Heart right ventricle (tissue), 16 donors: ENCODE measurements around the gene PCBD1. TPM values are rescaled to one million over a fixed set of nuclear protein-coding genes. Genes with fewer than 3 reads are reported as not detected.
A peak's percentile ranks its signal among the peaks of the same experiment; 100 is the strongest.
"Not testable (repeated sequence)": the region's sequence is repeated elsewhere in the genome, so short reads cannot be mapped to it uniquely, and the experiment has no call there.

ENCODE experiments used
- ATAC-seq, 8 donors: fragments of 200-7000 bp; cut with Tn5 transposase; one replicate each; pipeline ENCODE4 v1.9.1; 2020; ENCODE audit warnings: mild to moderate bottlenecking in 8 of 8, moderate library complexity in 8 of 8, moderate number of reproducible peaks in 1 of 8
- DNase-seq, 2 donors: peaks; one replicate each; pipeline ENCODE4 v3.0.0-alpha.2; 2020
- H3K27ac ChIP-seq, 10 donors: fragments of 200-600 bp; sonication (generic) in 2 of 10; one replicate each; pipeline versions ENCODE4 v1.5.0 to v1.8.0; 2020 to 2022; ENCODE audit warnings: mild to moderate bottlenecking in 3 of 10
- H3K27me3 ChIP-seq, 7 donors: fragments of 200-600 bp; one replicate each; pipeline ENCODE4 v1.8.0; 2021 to 2022; ENCODE audit warnings: mild to moderate bottlenecking in 2 of 7
- H3K36me3 ChIP-seq, 9 donors: fragments of 200-600 bp; sonication (generic) in 1 of 9; one replicate each; pipeline versions ENCODE4 v1.5.0 to v1.8.0; 2020 to 2022; ENCODE audit warnings: mild to moderate bottlenecking in 2 of 9
- H3K4me1 ChIP-seq, 9 donors: fragments of 200-600 bp; sonication (generic) in 1 of 9; one replicate each; pipeline versions ENCODE4 v1.5.0 to v1.8.0; 2020 to 2022; ENCODE audit warnings: mild to moderate bottlenecking in 4 of 9
- H3K4me3 ChIP-seq, 10 donors: fragments of 200-600 bp; sonication (generic) in 2 of 10; one replicate each; pipeline versions ENCODE4 v1.5.0 to v1.8.0; 2020 to 2022; ENCODE audit warnings: mild to moderate bottlenecking in 7 of 10, moderate library complexity in 2 of 10
- H3K9me3 ChIP-seq, 11 donors: fragments of 200-600 bp in 10 of 11; sonication (generic) in 2 of 11; one replicate each; pipeline versions ENCODE4 v1.5.0 to v1.8.0; 2013 to 2022; ENCODE audit warnings: mild to moderate bottlenecking in 2 of 11, control low read depth in 1 of 11, moderate library complexity in 1 of 11
- CTCF ChIP-seq, 9 donors: fragments of 200-600 bp; sonication (generic) in 2 of 9; IDR thresholded peaks; one replicate each; pipeline versions ENCODE4 v1.5.0 to v1.8.0; 2021 to 2022; ENCODE audit warnings: antibody characterized with exemption in 9 of 9, mild to moderate bottlenecking in 5 of 9, moderate library complexity in 1 of 9
- WGBS, 2 donors: extraction: QIAGEN DNeasy Blood & Tissue Kit; methylation state at CpG; one replicate each; pipeline ENCODE4 v1.1.7; 2013; ENCODE audit warnings: inconsistent platforms in 1 of 2; 5-methylcytosine and 5-hydroxymethylcytosine counted together
- intact Hi-C, 10 donors: fragments of 100-400 bp; cut with DNase I; formaldehyde crosslinking; loops; one replicate each; pipeline versions ENCODE4 v1.11.1 to v1.14.2; 2022
- polyA plus RNA-seq, 2 donors: library from polyadenylated mRNA; stranded (reverse); fragments of 200-250 nt; gene quantifications; one replicate each; pipeline ENCODE4 v1.2.3, GENCODE V29; 2013
- total RNA-seq, 10 donors: library from RNA; stranded (reverse); fragmentation: NEBNext Ultra II Directional in 3 of 10; extraction: Animal tissue kit (Norgen Biotek cat#: 25700) in 3 of 10; gene quantifications; one replicate each; pipeline versions ENCODE4 v1.2.1 to v1.2.4, GENCODE V29; 2021 to 2023
- donor health status: Arrhythmogenic right ventricular cardiomyopathy.
- donor health status: ischemic (EF 13 %, LVEDD 7.1; RV severe dilation, severe dysfunction).
- donor health status: healthy with polysubstance abuse.
- donor health status: DM: no; HTN: yes; CAD: no.
- donor health status: DM: no; HTN: no; CAD: no.
- donor health status: ischemic (EF 25% LVEDD 6.9; RV normal size, moderate dysfunction).
- donor health status: ischemic (EF 25% LVEDD 5.7; RV mildly dilated, moderate dysfunction).
- donor health status: healthy.
- donor health status: DM: yes; HTN: yes; CAD: no.
- donor health status: Ischemic cardiomyopathy.
- donor health status: ischemic (EF 35%, LVEDD 5.7; RV mildly dilated, moderate dysfunction).
- donor health status: nonischemic (EF 11% LVEDD 7.7; RV severe dilation, severe dysfunction).
- donor health status: DM: yes; HTN: yes; CAD: no.
- donor health status: PGD.
- donor health status: ischemic (EF 29% LVEDD 5.4; RV normal size, mild dysfunction).
- donor health status: nonischemic (EF 23%, LVEDD 6.1; RV moderate dilation, normal function).

Gene PCBD1
- total and polyA plus RNA-seq, 12 donors = 116 to 179 (median 141) TPM

- H3K36me3 ChIP-seq = no peaks in the 10 kb centered on the region
- H3K9me3 ChIP-seq = no peaks in the 10 kb centered on the region
- peaks cover 0 to 2% (median 0%) of the 10 kb centered on the region in 9 donors for H3K4me1 ChIP-seq
- no peak overlapping the region for H3K27ac ChIP-seq
- DNase-seq (no peak), ATAC-seq (no peak)
- intact Hi-C loops = loop anchor here in 2 of 10 donors (10.0 kb wide), 1 partner anchor 144 kb away; no protein-coding TSS in a partner anchor
- peaks cover 0 to 33% (median 9%) of the 10 kb centered on the region in 7 donors for H3K27me3 ChIP-seq
- 70 to 76% methylated on average over 4 of the region's 4 CpGs for WGBS, 2 donors
- H3K4me3 ChIP-seq = no peak overlapping the region
- no peak for TF ChIP-seq CTCF (IDR thresholded peaks at IDR 0.05)
Measured at GRCh38 chr10:70920519-70920918, 32.2 kb upstream of the PCBD1 start.

- intact Hi-C loops = loop anchor here in 3 of 10 donors (5.0 to 10.0 kb wide), 2 partner anchors 145 to 357 kb away; no protein-coding TSS in a partner anchor
- ATAC-seq, H3K27ac ChIP-seq, H3K4me3 ChIP-seq, H3K4me1 ChIP-seq, H3K9me3 ChIP-seq, H3K36me3 ChIP-seq, DNase-seq: not testable (repeated sequence)
- H3K27me3 ChIP-seq = peaks cover 0 to 33% (median 9%) of the 10 kb centered on the region in 7 donors
- 85 to 87% methylated on average over 10 of the region's 10 CpGs for WGBS, 2 donors
Measured at GRCh38 chr10:70919906-70920305, 31.5 kb upstream of the PCBD1 start.

GRCh38 chr10:70918851-70919530 is 30.6 kb upstream of the PCBD1 start:
- intact Hi-C loops = loop anchor here in 1 of 10 donors (5.0 kb wide), 1 partner anchor 358 kb away; no protein-coding TSS in a partner anchor
- no peaks in the 10 kb centered on the region for H3K36me3 ChIP-seq
- H3K27me3 ChIP-seq = peaks cover 0 to 38% (median 9%) of the 10 kb centered on the region in 7 donors
- no peaks in the 10 kb centered on the region for H3K4me1 ChIP-seq
- DNase-seq = no peak
- TF ChIP-seq CTCF (IDR thresholded peaks at IDR 0.05) = no peak
- no peak overlapping the region for H3K27ac ChIP-seq
- H3K9me3 ChIP-seq = no peaks in the 10 kb centered on the region
- no peak overlapping the region for H3K4me3 ChIP-seq
- 63 to 76% methylated on average over 14 to 21 of the region's 22 CpGs for WGBS, 2 donors
- ATAC-seq = peak in 3 of 8 donors; percentile 12 to 31 (median 18)

- no peak for ATAC-seq
- DNase-seq = no peak
- intact Hi-C loops = loop anchor here in 1 of 10 donors (5.0 kb wide), 1 partner anchor 360 kb away; no protein-coding TSS in a partner anchor
Measured at GRCh38 chr10:70917635-70918034, 29.3 kb upstream of the PCBD1 start.

More at GRCh38 chr10:70917635-70918034, 29.3 kb upstream of the PCBD1 start:
- no peaks in the 10 kb centered on the region for H3K9me3 ChIP-seq
- no peak for TF ChIP-seq CTCF (IDR thresholded peaks at IDR 0.05)
- H3K27me3 ChIP-seq = peaks cover 0 to 38% (median 9%) of the 10 kb centered on the region in 7 donors
- H3K4me3 ChIP-seq = no peak overlapping the region
- 84 to 87% methylated on average over 10 of the region's 10 CpGs for whole genome bisulfite sequencing, 2 donors
- H3K4me1 ChIP-seq = no peaks in the 10 kb centered on the region
- no peak overlapping the region for H3K27ac ChIP-seq
- H3K36me3 ChIP-seq = no peaks in the 10 kb centered on the region
